ENCODE data around the gene ZFYVE26.

ZFYVE26 gene

DNA sequence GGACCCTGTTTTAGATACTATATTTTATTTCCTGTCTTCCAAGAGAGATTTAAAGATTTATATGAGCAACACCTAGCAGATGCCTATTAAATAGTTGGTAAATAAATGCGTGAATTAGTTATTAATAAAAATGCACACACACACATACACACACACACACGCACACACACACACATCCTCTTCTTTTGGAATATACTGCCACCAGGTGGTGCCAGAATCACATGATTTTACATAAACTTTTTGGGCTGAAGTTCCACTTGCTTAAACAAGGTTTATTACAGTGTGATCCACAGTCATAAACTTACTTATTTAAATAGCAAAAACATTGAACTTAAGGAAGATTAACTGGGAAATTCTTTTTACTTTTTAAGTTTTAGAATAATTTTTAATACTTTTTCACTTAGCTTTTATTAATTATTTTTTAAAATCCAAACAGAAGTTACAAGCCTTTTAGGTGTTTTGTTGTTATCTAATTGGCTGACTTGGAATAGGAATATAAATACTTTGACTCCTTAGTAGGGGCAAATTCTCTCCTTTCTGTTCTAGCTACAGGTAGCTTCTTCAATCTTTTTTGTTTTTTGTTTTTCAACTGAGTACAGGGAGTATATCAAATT, 20.7 kb upstream of the ZFYVE26 start:
- TF ChIP-seq, protein P1, sequence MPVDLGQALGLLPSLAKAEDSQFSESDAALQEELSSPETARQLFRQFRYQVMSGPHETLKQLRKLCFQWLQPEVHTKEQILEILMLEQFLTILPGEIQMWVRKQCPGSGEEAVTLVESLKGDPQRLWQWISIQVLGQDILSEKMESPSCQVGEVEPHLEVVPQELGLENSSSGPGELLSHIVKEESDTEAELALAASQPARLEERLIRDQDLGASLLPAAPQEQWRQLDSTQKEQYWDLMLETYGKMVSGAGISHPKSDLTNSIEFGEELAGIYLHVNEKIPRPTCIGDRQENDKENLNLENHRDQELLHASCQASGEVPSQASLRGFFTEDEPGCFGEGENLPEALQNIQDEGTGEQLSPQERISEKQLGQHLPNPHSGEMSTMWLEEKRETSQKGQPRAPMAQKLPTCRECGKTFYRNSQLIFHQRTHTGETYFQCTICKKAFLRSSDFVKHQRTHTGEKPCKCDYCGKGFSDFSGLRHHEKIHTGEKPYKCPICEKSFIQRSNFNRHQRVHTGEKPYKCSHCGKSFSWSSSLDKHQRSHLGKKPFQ (tag by site-specific recombination; IDR thresholded peaks at IDR 0.05): 0 out of 2 replicates have a peak, but pooled peaks have one; percentile 50
- TF ChIP-seq, protein P2, sequence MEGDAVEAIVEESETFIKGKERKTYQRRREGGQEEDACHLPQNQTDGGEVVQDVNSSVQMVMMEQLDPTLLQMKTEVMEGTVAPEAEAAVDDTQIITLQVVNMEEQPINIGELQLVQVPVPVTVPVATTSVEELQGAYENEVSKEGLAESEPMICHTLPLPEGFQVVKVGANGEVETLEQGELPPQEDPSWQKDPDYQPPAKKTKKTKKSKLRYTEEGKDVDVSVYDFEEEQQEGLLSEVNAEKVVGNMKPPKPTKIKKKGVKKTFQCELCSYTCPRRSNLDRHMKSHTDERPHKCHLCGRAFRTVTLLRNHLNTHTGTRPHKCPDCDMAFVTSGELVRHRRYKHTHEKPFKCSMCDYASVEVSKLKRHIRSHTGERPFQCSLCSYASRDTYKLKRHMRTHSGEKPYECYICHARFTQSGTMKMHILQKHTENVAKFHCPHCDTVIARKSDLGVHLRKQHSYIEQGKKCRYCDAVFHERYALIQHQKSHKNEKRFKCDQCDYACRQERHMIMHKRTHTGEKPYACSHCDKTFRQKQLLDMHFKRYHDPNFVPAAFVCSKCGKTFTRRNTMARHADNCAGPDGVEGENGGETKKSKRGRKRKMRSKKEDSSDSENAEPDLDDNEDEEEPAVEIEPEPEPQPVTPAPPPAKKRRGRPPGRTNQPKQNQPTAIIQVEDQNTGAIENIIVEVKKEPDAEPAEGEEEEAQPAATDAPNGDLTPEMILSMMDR (tag by site-specific recombination; IDR thresholded peaks at IDR 0.05): peak; percentile 42
- TF ChIP-seq, protein P3, sequence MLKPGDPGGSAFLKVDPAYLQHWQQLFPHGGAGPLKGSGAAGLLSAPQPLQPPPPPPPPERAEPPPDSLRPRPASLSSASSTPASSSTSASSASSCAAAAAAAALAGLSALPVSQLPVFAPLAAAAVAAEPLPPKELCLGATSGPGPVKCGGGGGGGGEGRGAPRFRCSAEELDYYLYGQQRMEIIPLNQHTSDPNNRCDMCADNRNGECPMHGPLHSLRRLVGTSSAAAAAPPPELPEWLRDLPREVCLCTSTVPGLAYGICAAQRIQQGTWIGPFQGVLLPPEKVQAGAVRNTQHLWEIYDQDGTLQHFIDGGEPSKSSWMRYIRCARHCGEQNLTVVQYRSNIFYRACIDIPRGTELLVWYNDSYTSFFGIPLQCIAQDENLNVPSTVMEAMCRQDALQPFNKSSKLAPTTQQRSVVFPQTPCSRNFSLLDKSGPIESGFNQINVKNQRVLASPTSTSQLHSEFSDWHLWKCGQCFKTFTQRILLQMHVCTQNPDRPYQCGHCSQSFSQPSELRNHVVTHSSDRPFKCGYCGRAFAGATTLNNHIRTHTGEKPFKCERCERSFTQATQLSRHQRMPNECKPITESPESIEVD (tag by site-specific recombination; IDR thresholded peaks at IDR 0.05): 0 out of 2 replicates have a peak, but pooled peaks have one; percentile 18
- TF ChIP-seq ZSCAN4 (tag by site-specific recombination; IDR thresholded peaks at IDR 0.05) (peak; percentile 96), KLF8 (tag by site-specific recombination; IDR thresholded peaks at IDR 0.05) (peak; percentile 26; the same call in 1 of the 2 replicates), ZNF664 (tag by site-specific recombination; IDR thresholded peaks at IDR 0.05) (0 out of 2 replicates have a peak, but pooled peaks have one; percentile 19), ZNF654 (tag by site-specific recombination; IDR thresholded peaks at IDR 0.05; ENCODE audit: low read depth) (peak; percentile 93), ZNF223 (tag by site-specific recombination; IDR thresholded peaks at IDR 0.05) (no peak), ZNF501 (tag by site-specific recombination; IDR thresholded peaks at IDR 0.05) (no peak)
- H3K4me1 ChIP-seq (ENCODE audit: control insufficient read depth, insufficient read depth, low read length): no peaks in the 10 kb centered on the region
- POLR2A ChIA-PET: no interaction called here
- H3K27ac ChIP-seq (ENCODE audit: extremely low read depth, low read depth, low read length): no peak overlapping the region
- H3K36me3 ChIP-seq (ENCODE audit: control insufficient read depth in 2 of 2, insufficient read depth in 1 of 2, low read length in 2 of 2): peaks cover 14 to 17% of the 10 kb centered on the region in 2 experiments
- CTCF ChIA-PET: interaction anchor here (0.5 to 2.3 kb wide), 27 partner anchors 8 to 1007 kb away, joined by 3 to 12 read pairs (median 3); no protein-coding TSS in a partner anchor
- no peaks in the 10 kb centered on the region for H3K9me3 ChIP-seq (ENCODE audit: control insufficient read depth, insufficient read depth, low read depth, low read length)
- H3K4me3 ChIP-seq (ENCODE audit: low read depth, low read length): no peak overlapping the region

DNA sequence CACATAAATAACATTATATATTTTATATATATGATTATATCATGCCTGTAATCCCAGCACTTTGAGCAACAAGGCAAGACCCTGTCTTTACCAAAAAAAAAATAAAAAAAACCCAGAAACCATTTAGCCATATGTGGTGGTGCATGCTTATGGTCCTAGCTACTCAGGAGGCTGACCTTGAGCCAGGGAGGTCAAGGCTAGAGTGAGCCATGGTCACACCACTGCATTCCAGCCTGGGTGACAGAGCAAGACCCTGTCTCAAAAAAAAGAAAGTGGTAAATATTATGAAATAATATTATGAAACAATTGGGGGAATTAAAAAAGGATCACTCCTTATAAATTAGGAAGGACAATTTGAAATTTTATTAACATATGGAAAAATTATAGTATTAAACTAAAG, 19.2 kb upstream of the ZFYVE26 start:
- H3K4me3 ChIP-seq (ENCODE audit: low read depth, low read length): no peak overlapping the region
- ChIA-PET CTCF (interaction anchor here (0.5 to 1.2 kb wide), 2 partner anchors 109 to 770 kb away, joined by 3 to 4 read pairs; no protein-coding TSS in a partner anchor), POLR2A (no interaction called here)
- H3K4me1 ChIP-seq (ENCODE audit: control insufficient read depth, insufficient read depth, low read length): no peaks in the 10 kb centered on the region
- H3K36me3 ChIP-seq (ENCODE audit: control insufficient read depth in 2 of 2, insufficient read depth in 1 of 2, low read length in 2 of 2): peaks cover 14 to 19% of the 10 kb centered on the region in 2 experiments
- H3K27ac ChIP-seq (ENCODE audit: extremely low read depth, low read depth, low read length): no peak overlapping the region
- no peaks in the 10 kb centered on the region for H3K9me3 ChIP-seq (ENCODE audit: control insufficient read depth, insufficient read depth, low read depth, low read length)
- no peak for TF ChIP-seq ZNF600 (tag by site-specific recombination; IDR thresholded peaks at IDR 0.05)
- TF ChIP-seq, protein P3 (tag by site-specific recombination; IDR thresholded peaks at IDR 0.05): no peak
- TF ChIP-seq ZNF791 (tag by site-specific recombination; IDR thresholded peaks at IDR 0.05): no peak
- TF ChIP-seq OSR2 (tag by site-specific recombination; IDR thresholded peaks at IDR 0.05): no peak
- TF ChIP-seq ZBTB1 (tag by site-specific recombination; IDR thresholded peaks at IDR 0.05): no peak
- TF ChIP-seq YY1 (tag by site-specific recombination; IDR thresholded peaks at IDR 0.05): no peak
- TF ChIP-seq ZNF362 (tag by site-specific recombination; IDR thresholded peaks at IDR 0.05): no peak
- no peak for TF ChIP-seq GLIS2 (tag by site-specific recombination; IDR thresholded peaks at IDR 0.05)
- no peak for TF ChIP-seq ZBTB7A (tag by site-specific recombination; IDR thresholded peaks at IDR 0.05; ENCODE audit: low read depth)
- TF ChIP-seq, protein P4, sequence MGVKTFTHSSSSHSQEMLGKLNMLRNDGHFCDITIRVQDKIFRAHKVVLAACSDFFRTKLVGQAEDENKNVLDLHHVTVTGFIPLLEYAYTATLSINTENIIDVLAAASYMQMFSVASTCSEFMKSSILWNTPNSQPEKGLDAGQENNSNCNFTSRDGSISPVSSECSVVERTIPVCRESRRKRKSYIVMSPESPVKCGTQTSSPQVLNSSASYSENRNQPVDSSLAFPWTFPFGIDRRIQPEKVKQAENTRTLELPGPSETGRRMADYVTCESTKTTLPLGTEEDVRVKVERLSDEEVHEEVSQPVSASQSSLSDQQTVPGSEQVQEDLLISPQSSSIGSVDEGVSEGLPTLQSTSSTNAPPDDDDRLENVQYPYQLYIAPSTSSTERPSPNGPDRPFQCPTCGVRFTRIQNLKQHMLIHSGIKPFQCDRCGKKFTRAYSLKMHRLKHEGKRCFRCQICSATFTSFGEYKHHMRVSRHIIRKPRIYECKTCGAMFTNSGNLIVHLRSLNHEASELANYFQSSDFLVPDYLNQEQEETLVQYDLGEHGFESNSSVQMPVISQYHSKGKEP (tag by site-specific recombination; IDR thresholded peaks at IDR 0.05): no peak
- no peak for TF ChIP-seq ZNF16 (tag by site-specific recombination; IDR thresholded peaks at IDR 0.05; ENCODE audit: low read depth)
- no peak for TF ChIP-seq PBX3 (CRISPR knock-in tag; IDR thresholded peaks at IDR 0.05)
- TF ChIP-seq ZNF677 (tag by site-specific recombination; IDR thresholded peaks at IDR 0.05): no peak
- TF ChIP-seq SP3 (tag by site-specific recombination; IDR thresholded peaks at IDR 0.05): no peak
